Neutrophil (primary cell): Measurements from ENCODE around the gene TAB2.

Experiments used
- H3K27ac ChIP-seq: fragments of 200-600 bp; sonication (generic); 2 replicates; pipeline ENCODE4 v1.5.1; 2016; ENCODE audit warnings: mild to moderate bottlenecking, moderate library complexity
- H3K27me3 ChIP-seq: fragments of 200-600 bp; sonication (generic); 2 replicates; pipeline ENCODE4 v1.6.0; 2016; ENCODE audit warnings: mild to moderate bottlenecking
- H3K36me3 ChIP-seq: fragments of 200-600 bp; sonication (generic); 2 replicates; pipeline ENCODE4 v1.5.1; 2017
- H3K4me1 ChIP-seq, 2 experiments: fragments of 200-600 bp in 1 of 2; sonication (generic) in 1 of 2; 1 replicate in 1 of 2; 2 replicates in 1 of 2; pipeline versions ENCODE4 v1.5.1 to v1.6.1; 2013 to 2016; ENCODE audit warnings: low read depth in 1 of 2, low read length in 1 of 2, mild to moderate bottlenecking in 1 of 2, moderate library complexity in 1 of 2; ENCODE audit not compliant: control insufficient read depth in 1 of 2, insufficient read depth in 1 of 2
- H3K4me3 ChIP-seq, 2 experiments: fragments of 200-600 bp in 1 of 2; sonication (generic) in 1 of 2; 1 replicate in 1 of 2; 2 replicates in 1 of 2; pipeline ENCODE4 v1.5.1; 2013 to 2016; ENCODE audit warnings: low read depth in 1 of 2, low read length in 1 of 2, mild to moderate bottlenecking in 1 of 2, moderate library complexity in 1 of 2
- H3K9me3 ChIP-seq: fragments of 200-600 bp; sonication (generic); 2 replicates; pipeline ENCODE4 v1.5.1; 2016
- TF ChIP-seq, protein P1 (sequence below): fragments of 200-600 bp; sonication (generic); IDR thresholded peaks from 2 replicates; pipeline ENCODE4 v1.5.1; 2016; ENCODE audit warnings: antibody characterized with exemption

Gene TAB2

GRCh38 chr6:149284904-149285303 lies 32.6 kb upstream of the TAB2 start:
- TF ChIP-seq, protein P1, sequence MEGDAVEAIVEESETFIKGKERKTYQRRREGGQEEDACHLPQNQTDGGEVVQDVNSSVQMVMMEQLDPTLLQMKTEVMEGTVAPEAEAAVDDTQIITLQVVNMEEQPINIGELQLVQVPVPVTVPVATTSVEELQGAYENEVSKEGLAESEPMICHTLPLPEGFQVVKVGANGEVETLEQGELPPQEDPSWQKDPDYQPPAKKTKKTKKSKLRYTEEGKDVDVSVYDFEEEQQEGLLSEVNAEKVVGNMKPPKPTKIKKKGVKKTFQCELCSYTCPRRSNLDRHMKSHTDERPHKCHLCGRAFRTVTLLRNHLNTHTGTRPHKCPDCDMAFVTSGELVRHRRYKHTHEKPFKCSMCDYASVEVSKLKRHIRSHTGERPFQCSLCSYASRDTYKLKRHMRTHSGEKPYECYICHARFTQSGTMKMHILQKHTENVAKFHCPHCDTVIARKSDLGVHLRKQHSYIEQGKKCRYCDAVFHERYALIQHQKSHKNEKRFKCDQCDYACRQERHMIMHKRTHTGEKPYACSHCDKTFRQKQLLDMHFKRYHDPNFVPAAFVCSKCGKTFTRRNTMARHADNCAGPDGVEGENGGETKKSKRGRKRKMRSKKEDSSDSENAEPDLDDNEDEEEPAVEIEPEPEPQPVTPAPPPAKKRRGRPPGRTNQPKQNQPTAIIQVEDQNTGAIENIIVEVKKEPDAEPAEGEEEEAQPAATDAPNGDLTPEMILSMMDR: no peak
- H3K9me3 ChIP-seq: no peaks in the 10 kb centered on the region

DNA sequence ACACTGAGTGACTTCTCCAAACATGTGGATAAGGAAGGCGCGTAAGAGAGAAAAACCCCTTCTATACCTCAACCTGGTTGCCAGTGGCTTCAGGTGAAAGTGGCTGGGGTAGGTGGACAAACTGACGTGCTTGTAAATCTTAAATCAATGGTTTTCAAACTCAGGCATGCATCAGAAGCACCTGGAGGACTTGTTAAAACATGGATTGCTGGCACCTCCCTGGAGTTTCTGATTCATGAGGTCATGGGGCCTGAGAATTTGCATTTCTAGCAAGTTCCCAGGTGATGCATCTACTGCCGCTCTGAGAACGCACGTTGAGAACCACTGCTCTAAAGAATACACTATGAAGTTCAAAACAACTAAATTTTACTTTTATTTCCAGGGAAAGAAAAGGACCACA lies 31.9 kb upstream of the TAB2 start:
- TF ChIP-seq, protein P1: no peak
- Histone ChIP-seq H3K27me3 (no peaks in the 10 kb centered on the region), H3K9me3 (no peaks in the 10 kb centered on the region), H3K36me3 (no peaks in the 10 kb centered on the region), H3K27ac (no peak overlapping the region), H3K4me3 (no peak overlapping the region), H3K4me1 (peaks cover 0 to 5% of the 10 kb centered on the region in 2 experiments)

More at GRCh38 chr6:149284904-149285303, 32.6 kb upstream of the TAB2 start:
- no peak overlapping the region for H3K27ac ChIP-seq
- H3K36me3 ChIP-seq: no peaks in the 10 kb centered on the region
- H3K27me3 ChIP-seq: no peaks in the 10 kb centered on the region
- H3K4me3 ChIP-seq: no peak overlapping the region
- H3K4me1 ChIP-seq: peaks cover 0 to 5% of the 10 kb centered on the region in 2 experiments

GRCh38 chr6:149286905-149287304 lies 30.6 kb upstream of the TAB2 start:
- peaks cover 0 to 2% of the 10 kb centered on the region in 2 experiments for H3K4me1 ChIP-seq

GRCh38 chr6:149289192-149289781 lies 28.2 kb upstream of the TAB2 start:
- no peak overlapping the region for H3K27ac ChIP-seq
- TF ChIP-seq, protein P1: no peak

More at GRCh38 chr6:149286905-149287304, 30.6 kb upstream of the TAB2 start:
- Histone ChIP-seq H3K27me3 (no peaks in the 10 kb centered on the region), H3K27ac (no peak overlapping the region), H3K4me3 (no peak overlapping the region), H3K9me3 (no peaks in the 10 kb centered on the region), H3K36me3 (no peaks in the 10 kb centered on the region)
- TF ChIP-seq, protein P1: no peak

DNA sequence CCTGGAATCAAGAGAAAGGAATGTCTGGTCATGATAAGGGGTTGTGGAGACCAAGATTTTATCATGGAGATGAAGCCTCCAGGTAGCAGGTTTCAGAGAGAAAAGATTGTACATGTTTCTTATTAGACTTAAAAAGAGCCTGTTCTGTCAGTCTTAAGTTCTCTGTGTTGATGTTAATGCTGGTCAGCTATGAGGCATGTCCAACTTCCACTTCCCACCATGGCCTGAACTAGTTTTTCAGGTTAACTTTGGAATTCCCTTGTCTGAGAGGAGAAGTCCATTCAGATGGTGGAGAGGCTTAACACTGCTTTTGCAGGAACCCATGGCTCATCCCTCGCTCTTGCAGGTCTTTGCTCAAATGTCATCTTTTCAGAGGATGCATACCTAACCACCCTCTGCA lies 27.5 kb upstream of the TAB2 start:
- Histone ChIP-seq H3K27me3 (no peaks in the 10 kb centered on the region), H3K9me3 (no peaks in the 10 kb centered on the region), H3K36me3 (no peaks in the 10 kb centered on the region), H3K4me1 (no peaks in the 10 kb centered on the region), H3K4me3 (no peak overlapping the region), H3K27ac (no peak overlapping the region)
- TF ChIP-seq, protein P1: no peak

More at GRCh38 chr6:149289192-149289781, 28.2 kb upstream of the TAB2 start:
- Histone ChIP-seq H3K4me1 (no peaks in the 10 kb centered on the region), H3K36me3 (no peaks in the 10 kb centered on the region), H3K4me3 (no peak overlapping the region), H3K27me3 (no peaks in the 10 kb centered on the region), H3K9me3 (no peaks in the 10 kb centered on the region)
